Fibroblast of lung (primary cell): ENCODE measurements around the gene C12orf42.

Experiments used
- EZH2 ChIP-seq: IDR thresholded peaks from 2 replicates; pipeline ENCODE4 v1.5.1; 2012; ENCODE audit warnings: low read length, control low read depth, mild to moderate bottlenecking; ENCODE audit errors: missing control alignments
- TF ChIP-seq, protein P1 (sequence below), 2 donors: IDR thresholded peaks in 1 of 2; conservative IDR thresholded peaks in 1 of 2; 1 replicate in 1 of 2; 2 replicates in 1 of 2; pipeline ENCODE4 v1.5.1; 2011 to 2012; ENCODE audit warnings: low read length in 2 of 2, control low read depth in 1 of 2, inconsistent platforms in 1 of 2, low read depth in 1 of 2, mild to moderate bottlenecking in 1 of 2

DNA sequence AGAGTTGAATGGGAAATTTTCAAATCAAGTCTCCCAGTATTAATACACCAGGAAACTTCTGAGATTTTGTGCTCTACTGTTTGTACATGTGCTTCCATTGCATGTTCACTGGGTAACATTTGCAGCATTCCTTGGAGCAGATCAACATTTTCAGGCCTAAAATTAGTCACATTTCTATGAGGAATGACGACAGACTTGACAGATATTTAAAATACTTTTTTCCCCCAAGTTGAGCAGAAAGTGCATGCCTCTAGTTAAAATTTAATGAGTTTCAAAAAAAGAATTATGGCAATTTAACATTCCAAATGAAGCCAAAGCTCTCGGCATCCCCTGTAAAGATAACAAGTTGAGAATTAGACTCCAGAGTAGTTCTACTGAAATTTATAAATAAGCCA, 72.3 kb downstream of the C12orf42 start:
- TF ChIP-seq, protein P1, sequence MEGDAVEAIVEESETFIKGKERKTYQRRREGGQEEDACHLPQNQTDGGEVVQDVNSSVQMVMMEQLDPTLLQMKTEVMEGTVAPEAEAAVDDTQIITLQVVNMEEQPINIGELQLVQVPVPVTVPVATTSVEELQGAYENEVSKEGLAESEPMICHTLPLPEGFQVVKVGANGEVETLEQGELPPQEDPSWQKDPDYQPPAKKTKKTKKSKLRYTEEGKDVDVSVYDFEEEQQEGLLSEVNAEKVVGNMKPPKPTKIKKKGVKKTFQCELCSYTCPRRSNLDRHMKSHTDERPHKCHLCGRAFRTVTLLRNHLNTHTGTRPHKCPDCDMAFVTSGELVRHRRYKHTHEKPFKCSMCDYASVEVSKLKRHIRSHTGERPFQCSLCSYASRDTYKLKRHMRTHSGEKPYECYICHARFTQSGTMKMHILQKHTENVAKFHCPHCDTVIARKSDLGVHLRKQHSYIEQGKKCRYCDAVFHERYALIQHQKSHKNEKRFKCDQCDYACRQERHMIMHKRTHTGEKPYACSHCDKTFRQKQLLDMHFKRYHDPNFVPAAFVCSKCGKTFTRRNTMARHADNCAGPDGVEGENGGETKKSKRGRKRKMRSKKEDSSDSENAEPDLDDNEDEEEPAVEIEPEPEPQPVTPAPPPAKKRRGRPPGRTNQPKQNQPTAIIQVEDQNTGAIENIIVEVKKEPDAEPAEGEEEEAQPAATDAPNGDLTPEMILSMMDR (conservative IDR thresholded peaks at IDR 0.05 in 1 of 2, IDR thresholded peaks at IDR 0.05 in 1 of 2; ENCODE audit: low read depth in 1 of 2, low read length in 2 of 2) = no peak
- TF ChIP-seq EZH2 = no peak
